Endothelial cell of umbilical vein (primary cell): ENCODE results near the gene MCM3AP. TPM values are rescaled to one million over a fixed set of nuclear protein-coding genes. Genes with fewer than 3 reads are reported as not detected.

ENCODE experiments used
- BruUV-seq: library from RNA; stranded (reverse); fragments of 400-500 nt; replicated peaks from 2 replicates; lab custom pipeline; 2021; lab: Mats Ljungman, UMichigan
- CTCF ChIA-PET: fragments of 300-600, 350-600 bp; sonication (Branson Sonifier 250); formaldehyde crosslinking; loops from one replicate; lab custom pipeline; 2021; ENCODE audit warnings: antibody characterized with exemption, inconsistent platforms; lab: Charles Lee
- POLR2A ChIA-PET: fragments of 300-600, 350-600 bp; sonication (Branson Sonifier 250); formaldehyde crosslinking; loops from one replicate; lab custom pipeline; 2021; ENCODE audit warnings: antibody characterized with exemption, inconsistent platforms; lab: Charles Lee
- DNase-seq: peaks from one replicate; pipeline ENCODE4 v3.0.0-alpha.2; 2011; ENCODE audit warnings: low read depth, low spot score
- FAIRE-seq: peaks from 2 replicates; lab custom pipeline; 2011; peaks lifted over from hg19 to GRCh38; lab: Jason Lieb, UNC
- H2AFZ ChIP-seq: 2 replicates; pipeline ENCODE4 v1.6.0; 2012; ENCODE audit warnings: low read depth, low read length, control low read depth, inconsistent platforms
- H3K27ac ChIP-seq: 2 replicates; pipeline ENCODE4 v1.5.1; 2011; ENCODE audit warnings: low read depth, mild to moderate bottlenecking, control low read depth, low read length, moderate library complexity; ENCODE audit not compliant: insufficient read depth
- H3K27me3 ChIP-seq, 2 experiments: 2 replicates each; pipeline versions ENCODE4 v1.6.0 to v1.6.1; 2011; ENCODE audit warnings: low read length in 2 of 2, mixed read lengths in 1 of 2; ENCODE audit not compliant: control insufficient read depth in 2 of 2, insufficient read depth in 2 of 2
- H3K36me3 ChIP-seq, 2 experiments: 2 replicates in 1 of 2; 3 replicates in 1 of 2; pipeline ENCODE4 v1.5.1; 2011; ENCODE audit warnings: low read length in 2 of 2, mild to moderate bottlenecking in 1 of 2, moderate library complexity in 1 of 2; ENCODE audit not compliant: control insufficient read depth in 2 of 2, insufficient read depth in 2 of 2; ENCODE audit errors: extremely low read depth in 1 of 2
- H3K4me1 ChIP-seq: 3 replicates; pipeline ENCODE4 v1.5.1; 2011; ENCODE audit warnings: mild to moderate bottlenecking, low read length; ENCODE audit not compliant: control insufficient read depth, insufficient read depth; ENCODE audit errors: extremely low read depth
- H3K4me2 ChIP-seq: 2 replicates; pipeline ENCODE4 v1.6.1; 2011; ENCODE audit warnings: low read length, control low read depth, mixed read lengths; ENCODE audit not compliant: insufficient read depth
- H3K4me3 ChIP-seq, 3 experiments: fragments of 200-600 bp in 1 of 3; sonication (generic), shearing (Covaris generic) in 1 of 3; replicated peaks in 1 of 3; 2 replicates each; pipeline ENCODE4 v1.5.1; 2011 to 2016; ENCODE audit warnings: control low read depth in 3 of 3, low read length in 3 of 3, mild to moderate bottlenecking in 2 of 3, inconsistent platforms in 1 of 3, low read depth in 1 of 3, moderate library complexity in 1 of 3; ENCODE audit not compliant: insufficient read depth in 1 of 3
- H3K79me2 ChIP-seq: 2 replicates; pipeline ENCODE4 v1.6.0; 2012; ENCODE audit warnings: low read length, inconsistent platforms; ENCODE audit not compliant: control insufficient read depth, insufficient read depth
- H3K9ac ChIP-seq: replicated peaks from 2 replicates; pipeline ENCODE3; 2011; ENCODE audit warnings: low read length, control low read depth; ENCODE audit not compliant: insufficient read depth; ENCODE audit errors: extremely low read depth
- H3K9me1 ChIP-seq: replicated peaks from 3 replicates; pipeline ENCODE4 v1.6.0; 2011; ENCODE audit warnings: mild to moderate bottlenecking, low read length; ENCODE audit not compliant: control insufficient read depth, insufficient read depth; ENCODE audit errors: extremely low read depth
- H3K9me3 ChIP-seq: replicated peaks from 2 replicates; pipeline ENCODE4 v1.5.1; 2012; ENCODE audit warnings: low read length, inconsistent platforms; ENCODE audit not compliant: control insufficient read depth, insufficient read depth
- H4K20me1 ChIP-seq: replicated peaks from 2 replicates; pipeline ENCODE3; 2011; ENCODE audit warnings: mild to moderate bottlenecking, low read length; ENCODE audit not compliant: control insufficient read depth, insufficient read depth; ENCODE audit errors: extremely low read depth
- EZH2 ChIP-seq: IDR thresholded peaks from 2 replicates; pipeline ENCODE4 v1.6.1; 2012; ENCODE audit warnings: borderline replicate concordance, low read depth, mild to moderate bottlenecking, moderate library complexity, low read length, inconsistent platforms; ENCODE audit not compliant: severe bottlenecking
- FOS ChIP-seq: IDR thresholded peaks from 2 replicates; pipeline ENCODE4 v1.6.1; 2011; ENCODE audit warnings: mild to moderate bottlenecking, low read length, moderate library complexity, borderline replicate concordance; ENCODE audit not compliant: insufficient read depth
- GATA2 ChIP-seq: IDR thresholded peaks from 2 replicates; pipeline ENCODE4 v1.7.0; 2011; ENCODE audit warnings: low read depth, mild to moderate bottlenecking, moderate library complexity, mixed read lengths, low read length; ENCODE audit not compliant: insufficient read length, insufficient read depth
- JUN ChIP-seq: IDR thresholded peaks from 2 replicates; pipeline ENCODE4 v1.6.1; 2011; ENCODE audit warnings: borderline replicate concordance, low read depth; ENCODE audit not compliant: insufficient read length, insufficient read depth
- MAX ChIP-seq: IDR thresholded peaks from 2 replicates; pipeline ENCODE4 v1.6.1; 2011; ENCODE audit not compliant: insufficient read depth, insufficient read length
- MYC ChIP-seq: IDR thresholded peaks from one replicate; pipeline ENCODE4 v1.6.1; 2011; ENCODE audit warnings: mild to moderate bottlenecking, low read depth, low read length
- POLR2A ChIP-seq: IDR thresholded peaks from 2 replicates; pipeline ENCODE4 v1.6.1; 2012; ENCODE audit warnings: low read depth, mild to moderate bottlenecking, control low read depth, low read length
- POLR2AphosphoS5 ChIP-seq: IDR thresholded peaks from 2 replicates; pipeline ENCODE4 v1.6.1; 2012; ENCODE audit warnings: low read depth, mild to moderate bottlenecking, control low read depth, low read length, moderate library complexity; ENCODE audit not compliant: insufficient read depth
- dilution Hi-C: fragments of 300-500 bp; cut with MboI; formaldehyde crosslinking; loops from one replicate; pipeline ENCODE4 v1.15.0; 2019; ENCODE audit warnings: low sequenced_read_pairs; ENCODE audit not compliant: extremely low pct_ligation_motif_present
- intact Hi-C: fragments of 100-400 bp; cut with micrococcal nuclease; formaldehyde crosslinking; loops from one replicate; pipeline ENCODE4 v1.10.0; 2022
- polyA plus RNA-seq, 4 experiments: library from polyadenylated mRNA; depleted of rRNA in 3 of 4; stranded (reverse) in 3 of 4; unstranded in 1 of 4; fragments of >200 nt; gene quantifications; 2 replicates each; pipeline versions ENCODE4 v1.2.1 to v1.2.3, GENCODE V29; 2011 to 2012; ENCODE audit warnings: missing spikeins in 1 of 4
- total RNA-seq: library from RNA; stranded (reverse); gene quantifications from 2 replicates; pipeline ENCODE4 v1.2.3, GENCODE V29; 2021
- TF ChIP-seq, protein P1 (sequence below), 2 donors: IDR thresholded peaks; 1 replicate in 1 of 2; 2 replicates in 1 of 2; pipeline ENCODE4 v1.5.1; 2011; ENCODE audit warnings: low read length in 2 of 2, mild to moderate bottlenecking in 2 of 2, moderate library complexity in 2 of 2, control low read depth in 1 of 2, inconsistent platforms in 1 of 2, low read depth in 1 of 2; ENCODE audit not compliant: insufficient read depth in 1 of 2; ENCODE audit errors: extremely low read depth in 1 of 2

MCM3AP gene
- total and polyA plus RNA-seq, 2 donors (not counting 3 experiments of a cell fraction or from before 2014, with no cell fraction given) = 37.9 to 115 TPM

DNA sequence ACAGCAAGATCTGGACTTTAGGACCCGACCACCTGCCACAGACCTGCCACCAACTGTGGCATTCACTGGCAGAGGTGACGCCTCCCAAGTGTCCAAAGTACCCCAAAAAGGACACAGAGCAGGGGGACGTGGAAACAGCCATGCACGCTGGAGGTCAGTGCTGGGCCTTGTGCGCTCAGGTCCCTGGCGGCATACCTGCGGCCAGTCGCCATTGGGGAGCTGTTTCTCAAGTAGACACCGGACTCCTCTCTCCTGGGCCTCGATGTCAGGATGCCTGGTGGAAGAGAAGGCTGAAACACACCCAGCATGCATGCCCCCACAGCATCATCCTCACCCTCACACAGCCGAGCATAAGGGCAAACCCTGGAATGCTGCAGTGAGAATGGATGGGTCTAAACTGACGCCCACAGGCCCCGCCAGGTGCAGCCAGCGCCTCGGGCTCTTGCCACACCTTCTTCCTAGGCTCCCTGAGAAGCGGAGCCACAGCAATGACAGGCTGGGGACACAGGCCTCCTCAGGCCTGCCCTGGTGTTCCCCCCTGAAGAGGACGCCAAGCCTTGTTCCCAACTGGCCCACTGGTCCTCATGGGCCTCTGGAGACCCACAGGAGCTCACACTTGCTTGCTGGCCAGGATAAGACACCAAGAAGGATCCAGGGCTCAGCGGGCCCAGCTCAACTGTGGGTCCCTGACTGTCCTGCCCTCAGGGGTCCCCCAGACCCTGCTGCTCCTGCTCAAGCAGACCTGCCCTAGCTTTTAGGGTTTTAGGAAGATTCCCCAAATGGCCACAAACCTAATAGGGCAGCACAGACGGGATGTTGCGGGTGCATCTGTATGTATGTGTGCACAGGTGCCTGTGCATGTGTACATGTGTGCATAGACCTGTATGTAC lies 93.5 kb downstream of the MCM3AP start:
- CTCF ChIA-PET = no interaction called here
- no peak for FAIRE-seq
- no peak overlapping the region for H3K9ac ChIP-seq

More for the DNA sequence above, 93.5 kb downstream of the MCM3AP start:
- no peaks in the 10 kb centered on the region for H3K9me1 ChIP-seq
- DNase-seq = no peak
- H3K27ac ChIP-seq = no peak overlapping the region
- H3K9me3 ChIP-seq = no peaks in the 10 kb centered on the region
- H2AFZ ChIP-seq = no peak overlapping the region
- H3K4me2 ChIP-seq = no peak overlapping the region
- peaks cover 12 to 40% of the 10 kb centered on the region in 2 experiments for H3K36me3 ChIP-seq
- no peaks in the 10 kb centered on the region for H3K79me2 ChIP-seq
- no peaks in the 10 kb centered on the region for H4K20me1 ChIP-seq
- BruUV-seq = no TSS peak
- peaks cover 22% of the 10 kb centered on the region for H3K4me1 ChIP-seq
- POLR2A ChIA-PET = no interaction called here
- TF ChIP-seq MYC = no peak
- no peak for TF ChIP-seq JUN
- no peak for TF ChIP-seq GATA2
- no peak for TF ChIP-seq MAX
- no peak for TF ChIP-seq EZH2
- no peak for TF ChIP-seq FOS
- TF ChIP-seq POLR2A = no peak
- TF ChIP-seq, protein P1, sequence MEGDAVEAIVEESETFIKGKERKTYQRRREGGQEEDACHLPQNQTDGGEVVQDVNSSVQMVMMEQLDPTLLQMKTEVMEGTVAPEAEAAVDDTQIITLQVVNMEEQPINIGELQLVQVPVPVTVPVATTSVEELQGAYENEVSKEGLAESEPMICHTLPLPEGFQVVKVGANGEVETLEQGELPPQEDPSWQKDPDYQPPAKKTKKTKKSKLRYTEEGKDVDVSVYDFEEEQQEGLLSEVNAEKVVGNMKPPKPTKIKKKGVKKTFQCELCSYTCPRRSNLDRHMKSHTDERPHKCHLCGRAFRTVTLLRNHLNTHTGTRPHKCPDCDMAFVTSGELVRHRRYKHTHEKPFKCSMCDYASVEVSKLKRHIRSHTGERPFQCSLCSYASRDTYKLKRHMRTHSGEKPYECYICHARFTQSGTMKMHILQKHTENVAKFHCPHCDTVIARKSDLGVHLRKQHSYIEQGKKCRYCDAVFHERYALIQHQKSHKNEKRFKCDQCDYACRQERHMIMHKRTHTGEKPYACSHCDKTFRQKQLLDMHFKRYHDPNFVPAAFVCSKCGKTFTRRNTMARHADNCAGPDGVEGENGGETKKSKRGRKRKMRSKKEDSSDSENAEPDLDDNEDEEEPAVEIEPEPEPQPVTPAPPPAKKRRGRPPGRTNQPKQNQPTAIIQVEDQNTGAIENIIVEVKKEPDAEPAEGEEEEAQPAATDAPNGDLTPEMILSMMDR (IDR thresholded peaks at IDR 0.05; ENCODE audit: extremely low read depth in 1 of 2, insufficient read depth in 1 of 2, low read depth in 1 of 2, low read length in 2 of 2) = no peak
- no peak for TF ChIP-seq POLR2AphosphoS5
- intact Hi-C loops (no loop called here), dilution Hi-C loops (no loop called here)
- H3K27me3 ChIP-seq = no peaks in the 10 kb centered on the region
- no peak overlapping the region for H3K4me3 ChIP-seq
